SIG-M5 treated with dmso at 0.1 percent for 504 hours (cell line): Measurements from ENCODE around the gene TXNRD1.
"Not testable (repeated sequence)": the region's sequence is repeated elsewhere in the genome, so short reads cannot be mapped to it uniquely, and the experiment has no call there.

ENCODE experiments used
- DNase-seq: peaks from one replicate; lab custom pipeline; 2025; ENCODE audit not compliant: unreplicated experiment; lab: John Stamatoyannopoulos, UW

The TXNRD1 gene

GRCh38 chr12:104215638-104216297, at the start of gene TXNRD1:
TSS of gene TXNRD1 (plus strand) at chr12:104215779. CDS start at chr12:104215803, 24 bp downstream.
- DNase-seq, result peak; percentile 58

GRCh38 chr12:104165801-104166200, 49.8 kb upstream of the TXNRD1 start:
- DNase-seq, result no peak

- DNase-seq, result no peak
Observed at GRCh38 chr12:104166465-104166864, 49.1 kb upstream of the TXNRD1 start.

- no peak for DNase-seq
Observed at GRCh38 chr12:104167519-104168458, 47.8 kb upstream of the TXNRD1 start.

- DNase-seq, result no peak
Observed at GRCh38 chr12:104168596-104168995, 47.0 kb upstream of the TXNRD1 start.

GRCh38 chr12:104171785-104172569, 43.6 kb upstream of the TXNRD1 start:
- no peak for DNase-seq

GRCh38 chr12:104172570-104172947, 43.0 kb upstream of the TXNRD1 start:
- DNase-seq, result no peak

- not testable (repeated sequence) for DNase-seq
Observed at GRCh38 chr12:104173804-104174203, 41.8 kb upstream of the TXNRD1 start.

GRCh38 chr12:104175726-104176247, 39.8 kb upstream of the TXNRD1 start:
- peak; percentile 41 for DNase-seq

- no peak for DNase-seq
Observed at GRCh38 chr12:104177336-104177662, 38.3 kb upstream of the TXNRD1 start.

GRCh38 chr12:104177663-104178501, 37.7 kb upstream of the TXNRD1 start:
- peak; percentile 94 for DNase-seq

GRCh38 chr12:104180374-104180773, 35.2 kb upstream of the TXNRD1 start:
- DNase-seq, result peak; percentile 21

GRCh38 chr12:104181313-104181712, 34.3 kb upstream of the TXNRD1 start:
- no peak for DNase-seq

GRCh38 chr12:104182144-104182543, 33.4 kb upstream of the TXNRD1 start:
- no peak for DNase-seq

GRCh38 chr12:104182621-104183378, 32.8 kb upstream of the TXNRD1 start:
- DNase-seq, result no peak

GRCh38 chr12:104183443-104183842, 32.1 kb upstream of the TXNRD1 start:
- DNase-seq, result peak; percentile 34

GRCh38 chr12:104187446-104188155, 28.0 kb upstream of the TXNRD1 start:
- DNase-seq, result no peak

GRCh38 chr12:104188534-104188933, 27.0 kb upstream of the TXNRD1 start:
- no peak for DNase-seq
